IgD-negative memory B cell (primary cell): ENCODE results near the gene TUBE1. TPM values are rescaled to one million over a fixed set of nuclear protein-coding genes. Genes with fewer than 3 reads are reported as not detected.

Experiments
- H3K27ac Mint-ChIP-seq, 3 donors: one replicate each; pipeline ENCODE4 v1.8.0; 2020 to 2022; ENCODE audit warnings: mild to moderate bottlenecking in 3 of 3, mixed read lengths in 3 of 3, moderate library complexity in 1 of 3
- H3K27me3 Mint-ChIP-seq: one replicate; pipeline ENCODE4 v1.8.0; 2021; ENCODE audit warnings: mixed read lengths
- H3K36me3 Mint-ChIP-seq: one replicate; pipeline ENCODE4 v1.8.0; 2020; ENCODE audit warnings: mild to moderate bottlenecking, mixed read lengths
- H3K4me1 Mint-ChIP-seq, 3 donors: one replicate each; pipeline ENCODE4 v1.8.0; 2020 to 2022; ENCODE audit warnings: mixed read lengths in 3 of 3, mild to moderate bottlenecking in 1 of 3
- H3K4me3 Mint-ChIP-seq, 4 donors: one replicate each; pipeline ENCODE4 v1.8.0; 2020 to 2022; ENCODE audit warnings: mild to moderate bottlenecking in 4 of 4, mixed read lengths in 4 of 4, moderate library complexity in 3 of 4
- H3K9me3 Mint-ChIP-seq, 3 donors: one replicate each; pipeline ENCODE4 v1.8.0; 2020 to 2021; ENCODE audit warnings: mixed read lengths in 3 of 3, mild to moderate bottlenecking in 1 of 3
- polyA plus RNA-seq: library from polyadenylated mRNA; unstranded; fragments of 300-500 nt; fragmentation: Illumina TruSeq; gene quantifications from one replicate; pipeline ENCODE4 v1.2.3, GENCODE V29; 2021

Gene TUBE1
- polyA plus RNA-seq, 1 donor from 2014 or later, result 11.6 TPM

GRCh38 chr6:112032728-112033127 is 54.6 kb downstream of the TUBE1 start:
- no peak overlapping the region for H3K4me3 Mint-ChIP-seq
- H3K36me3 Mint-ChIP-seq, result no peaks in the 10 kb centered on the region
- no peaks in the 10 kb centered on the region for H3K27me3 Mint-ChIP-seq
- H3K27ac Mint-ChIP-seq, result no peak overlapping the region
- no peaks in the 10 kb centered on the region for H3K9me3 Mint-ChIP-seq
- H3K4me1 Mint-ChIP-seq, result peaks cover 5 to 12% (median 9%) of the 10 kb centered on the region in 3 donors

GRCh38 chr6:112031960-112032359 is 55.3 kb downstream of the TUBE1 start:
- H3K4me1 Mint-ChIP-seq, result peaks cover 6 to 13% (median 10%) of the 10 kb centered on the region in 3 donors
- no peaks in the 10 kb centered on the region for H3K27me3 Mint-ChIP-seq
- no peak overlapping the region for H3K4me3 Mint-ChIP-seq
- H3K36me3 Mint-ChIP-seq, result no peaks in the 10 kb centered on the region
- no peaks in the 10 kb centered on the region for H3K9me3 Mint-ChIP-seq
- H3K27ac Mint-ChIP-seq, result no peak overlapping the region

- no peaks in the 10 kb centered on the region for H3K36me3 Mint-ChIP-seq
- H3K4me3 Mint-ChIP-seq, result no peak overlapping the region
- peak overlapping the region in 1 of 3 donors; percentile 24 for H3K27ac Mint-ChIP-seq
- H3K4me1 Mint-ChIP-seq, result peaks cover 6 to 13% (median 12%) of the 10 kb centered on the region in 3 donors
- H3K27me3 Mint-ChIP-seq, result no peaks in the 10 kb centered on the region
- H3K9me3 Mint-ChIP-seq, result no peaks in the 10 kb centered on the region
Observed at GRCh38 chr6:112030961-112031660, 56.2 kb downstream of the TUBE1 start.

GRCh38 chr6:112030206-112030960 is 56.9 kb downstream of the TUBE1 start:
- Mint-ChIP-seq H3K4me1 (peaks cover 6 to 13% (median 12%) of the 10 kb centered on the region in 3 donors), H3K9me3 (peaks cover 0 to 2% (median 0%) of the 10 kb centered on the region in 3 donors), H3K36me3 (no peaks in the 10 kb centered on the region), H3K27ac (peak overlapping the region in 1 of 3 donors; percentile 24), H3K27me3 (no peaks in the 10 kb centered on the region), H3K4me3 (peak overlapping the region in 1 of 4 donors; percentile 39)

GRCh38 chr6:112029045-112029822 is 58.0 kb downstream of the TUBE1 start:
- H3K4me3 Mint-ChIP-seq, result no peak overlapping the region
- peaks cover 4 to 7% (median 5%) of the 10 kb centered on the region in 3 donors for H3K9me3 Mint-ChIP-seq
- peaks cover 6 to 13% (median 12%) of the 10 kb centered on the region in 3 donors for H3K4me1 Mint-ChIP-seq
- H3K27ac Mint-ChIP-seq, result peak overlapping the region in 1 of 3 donors; percentile 11
- H3K27me3 Mint-ChIP-seq, result peaks cover under 1% of the 10 kb centered on the region
- no peaks in the 10 kb centered on the region for H3K36me3 Mint-ChIP-seq

- H3K27me3 Mint-ChIP-seq, result peaks cover 2% of the 10 kb centered on the region
- H3K4me1 Mint-ChIP-seq, result peaks cover 6 to 13% (median 12%) of the 10 kb centered on the region in 3 donors
- H3K27ac Mint-ChIP-seq, result peak overlapping the region in 2 of 3 donors; percentile 25 to 51
Observed at GRCh38 chr6:112027942-112028674, 59.2 kb downstream of the TUBE1 start.

GRCh38 chr6:112026933-112027332 is 60.3 kb downstream of the TUBE1 start:
- peaks cover 6 to 13% (median 12%) of the 10 kb centered on the region in 3 donors for H3K4me1 Mint-ChIP-seq
- peak overlapping the region in 1 of 3 donors; percentile 55 for H3K27ac Mint-ChIP-seq
- H3K9me3 Mint-ChIP-seq, result peaks cover 4 to 12% (median 8%) of the 10 kb centered on the region in 3 donors
- H3K27me3 Mint-ChIP-seq, result peaks cover 2% of the 10 kb centered on the region
- H3K4me3 Mint-ChIP-seq, result peak overlapping the region in 1 of 4 donors; percentile 47
- no peaks in the 10 kb centered on the region for H3K36me3 Mint-ChIP-seq

More at GRCh38 chr6:112027942-112028674, 59.2 kb downstream of the TUBE1 start:
- peaks cover 4 to 12% (median 8%) of the 10 kb centered on the region in 3 donors for H3K9me3 Mint-ChIP-seq
- no peaks in the 10 kb centered on the region for H3K36me3 Mint-ChIP-seq
- peak overlapping the region in 1 of 4 donors; percentile 1 for H3K4me3 Mint-ChIP-seq

- Mint-ChIP-seq H3K9me3 (peaks cover 4 to 12% (median 8%) of the 10 kb centered on the region in 3 donors), H3K4me1 (peaks cover 6 to 13% (median 10%) of the 10 kb centered on the region in 3 donors), H3K27me3 (peaks cover 2% of the 10 kb centered on the region), H3K4me3 (peak overlapping the region in 1 of 4 donors; percentile 20), H3K27ac (no peak overlapping the region), H3K36me3 (no peaks in the 10 kb centered on the region)
Observed at GRCh38 chr6:112024464-112024863, 62.8 kb downstream of the TUBE1 start.

GRCh38 chr6:112022749-112023148 is 64.5 kb downstream of the TUBE1 start:
- H3K4me1 Mint-ChIP-seq, result peaks cover under 1 to 3% (median 1%) of the 10 kb centered on the region in 3 donors
- H3K36me3 Mint-ChIP-seq, result no peaks in the 10 kb centered on the region
- H3K27me3 Mint-ChIP-seq, result peaks cover 2% of the 10 kb centered on the region
- no peak overlapping the region for H3K4me3 Mint-ChIP-seq
- H3K9me3 Mint-ChIP-seq, result peaks cover 4 to 12% (median 8%) of the 10 kb centered on the region in 3 donors
- no peak overlapping the region for H3K27ac Mint-ChIP-seq

GRCh38 chr6:112021691-112022310 is 65.5 kb downstream of the TUBE1 start:
- Mint-ChIP-seq H3K27ac (no peak overlapping the region), H3K4me3 (no peak overlapping the region), H3K4me1 (peaks cover 0 to 1% (median 0%) of the 10 kb centered on the region in 3 donors), H3K9me3 (peaks cover 4 to 12% (median 8%) of the 10 kb centered on the region in 3 donors), H3K36me3 (no peaks in the 10 kb centered on the region), H3K27me3 (peaks cover 2% of the 10 kb centered on the region)

Other genes starting within 250 kb of the TUBE1 start
- gene FYN, start 214.0 kb downstream of the TUBE1 start, polyA plus RNA-seq, result 45.9 TPM
- gene CCN6, start 33.4 kb downstream of the TUBE1 start, polyA plus RNA-seq, result not detected
- 2.9 TPM for gene FAM229B, start 109 bp upstream of the TUBE1 start, polyA plus RNA-seq
- gene LAMA4, start 167.1 kb upstream of the TUBE1 start, polyA plus RNA-seq, result not detected